Right lobe of liver (tissue), 6 donors: ENCODE measurements around the gene UBIAD1. TPM values are rescaled to one million over a fixed set of nuclear protein-coding genes. Genes with fewer than 3 reads are reported as not detected.

Source experiments
- ATAC-seq, 4 donors: fragments of 200-7000 bp; cut with Tn5 transposase; one replicate each; pipeline ENCODE4 v1.9.1; 2020; ENCODE audit warnings: mild to moderate bottlenecking in 4 of 4, moderate library complexity in 4 of 4
- DNase-seq, 3 donors: peaks; one replicate each; pipeline ENCODE4 v3.0.0-alpha.2; 2020
- H3K27ac ChIP-seq, 3 donors: fragments of 200-600 bp; one replicate each; pipeline ENCODE4 v1.8.0; 2022
- H3K27me3 ChIP-seq, 2 donors: fragments of 200-600 bp; one replicate each; pipeline ENCODE4 v1.8.0; 2022
- H3K36me3 ChIP-seq, 4 donors: fragments of 200-600 bp; sonication (generic) in 1 of 4; one replicate each; pipeline versions ENCODE4 v1.5.1 to v1.8.0; 2017 to 2022; ENCODE audit warnings: control low read depth in 1 of 4
- H3K4me1 ChIP-seq, 4 donors: fragments of 200-600 bp; sonication (generic) in 1 of 4; one replicate each; pipeline versions ENCODE4 v1.5.1 to v1.8.0; 2017 to 2022; ENCODE audit warnings: control low read depth in 1 of 4
- H3K4me3 ChIP-seq, 3 donors: fragments of 200-600 bp; one replicate each; pipeline ENCODE4 v1.8.0; 2022
- H3K9me3 ChIP-seq, 4 donors: fragments of 200-600 bp; sonication (generic) in 1 of 4; one replicate each; pipeline versions ENCODE4 v1.5.1 to v1.8.0; 2017 to 2022; ENCODE audit warnings: control low read depth in 1 of 4
- CTCF ChIP-seq, 4 donors: fragments of 200-600 bp in 3 of 4; fragments of 450-650 bp in 1 of 4; IDR thresholded peaks; one replicate each; pipeline versions ENCODE4 v1.5.1 to v1.8.0; 2016 to 2022; ENCODE audit warnings: antibody characterized with exemption in 4 of 4, mild to moderate bottlenecking in 2 of 4
- POLR2A ChIP-seq: fragments of 450-650 bp; IDR thresholded peaks from one replicate; pipeline ENCODE4 v1.6.1; 2017; ENCODE audit warnings: antibody characterized with exemption, mild to moderate bottlenecking
- WGBS: methylation state at CpG from one replicate; pipeline ENCODE4 v1.1.6; 2018; ENCODE audit warnings: low coverage, low lambda C conversion rate; ENCODE audit not compliant: insufficient coverage; ENCODE audit errors: missing lambda C conversion rate; 5-methylcytosine and 5-hydroxymethylcytosine counted together
- intact Hi-C, 2 donors: fragments of 100-400 bp; cut with DNase I; formaldehyde crosslinking; loops; one replicate each; pipeline versions ENCODE4 v1.11.2 to v1.14.1; 2022
- total RNA-seq, 6 experiments: library from RNA; depleted of rRNA in 2 of 6; stranded (reverse); fragments of >200 nt in 2 of 6; fragmentation: NEBNext Ultra II Directional in 3 of 6; extraction: Animal tissue kit (Norgen Biotek cat#: 25700) in 3 of 6; gene quantifications; one replicate each; pipeline versions ENCODE4 v1.1.0 to v1.2.4, GENCODE V29; 2016 to 2023
- donor health status: DM: no; HTN: yes; CAD: no.
- donor health status: DM: no; HTN: no; CAD: no.
- donor health status: DM: no; HTN: no; CAD: no.
- donor health status: DM: no; HTN: yes; CAD: no.
- donor health status: DM: no; HTN: yes; CAD: no.

UBIAD1 gene
- total RNA-seq, 6 experiments from 2014 or later: 7.0 to 11.4 (median 9.7) TPM

- Histone ChIP-seq H3K27me3 (no peaks in the 10 kb centered on the region), H3K4me1 (no peaks in the 10 kb centered on the region), H3K9me3 (no peaks in the 10 kb centered on the region), H3K36me3 (no peaks in the 10 kb centered on the region), H3K27ac (no peak overlapping the region), H3K4me3 (no peak overlapping the region)
- WGBS: 0% methylated on average over 1 of the region's 4 CpGs
- intact Hi-C loops: no loop called here
- no peak for TF ChIP-seq CTCF (IDR thresholded peaks at IDR 0.05)
- TF ChIP-seq POLR2A: no peak
- ATAC-seq (no peak), DNase-seq (no peak)
These were observed 53.1 kb downstream of the UBIAD1 start for GRCh38 chr1:11326070-11326469.

- ATAC-seq: no peak
- Histone ChIP-seq H3K27me3 (no peaks in the 10 kb centered on the region), H3K9me3 (no peaks in the 10 kb centered on the region), H3K4me1 (no peaks in the 10 kb centered on the region), H3K36me3 (no peaks in the 10 kb centered on the region), H3K4me3 (no peak overlapping the region), H3K27ac (no peak overlapping the region)
- 73% methylated on average over 7 of the region's 7 CpGs for WGBS
- DNase-seq: no peak
- intact Hi-C loops: no loop called here
- TF ChIP-seq CTCF (IDR thresholded peaks at IDR 0.05) (no peak), POLR2A (no peak)
These were observed 55.4 kb downstream of the UBIAD1 start for GRCh38 chr1:11328444-11328843.

- intact Hi-C loops: no loop called here
- H3K27ac ChIP-seq: no peak overlapping the region
- TF ChIP-seq POLR2A: no peak
- TF ChIP-seq CTCF (IDR thresholded peaks at IDR 0.05): no peak
- DNase-seq: no peak
- no peaks in the 10 kb centered on the region for H3K36me3 ChIP-seq
- no peak for ATAC-seq
- WGBS: 30% methylated on average over 3 of the region's 4 CpGs
- no peaks in the 10 kb centered on the region for H3K9me3 ChIP-seq
- no peaks in the 10 kb centered on the region for H3K27me3 ChIP-seq
- H3K4me3 ChIP-seq: no peak overlapping the region
- no peaks in the 10 kb centered on the region for H3K4me1 ChIP-seq
These were observed 57.4 kb downstream of the UBIAD1 start for GRCh38 chr1:11330411-11330810.

GRCh38 chr1:11331036-11331944 is 58.3 kb downstream of the UBIAD1 start:
- no peaks in the 10 kb centered on the region for H3K9me3 ChIP-seq
- 54% methylated on average over 7 of the region's 14 CpGs for WGBS
- ATAC-seq (peak in 1 of 4 donors; percentile 14), DNase-seq (no peak)
- TF ChIP-seq CTCF (IDR thresholded peaks at IDR 0.05) (no peak), POLR2A (no peak)
- no peaks in the 10 kb centered on the region for H3K36me3 ChIP-seq
- no peak overlapping the region for H3K4me3 ChIP-seq
- no peaks in the 10 kb centered on the region for H3K4me1 ChIP-seq
- no peaks in the 10 kb centered on the region for H3K27me3 ChIP-seq
- intact Hi-C loops: no loop called here
- H3K27ac ChIP-seq: no peak overlapping the region
